Kidney (tissue), 14 donors: ENCODE measurements around the gene SUCLA2. TPM values are rescaled to one million over a fixed set of nuclear protein-coding genes. Genes with fewer than 3 reads are reported as not detected.

Experiments used
- DNase-seq, 5 donors: peaks; one replicate each; pipeline ENCODE4 v3.0.0-alpha.2; 2013 to 2020
- FAIRE-seq: peaks from 2 replicates; lab custom pipeline; 2012; peaks lifted over from hg19 to GRCh38; lab: Jason Lieb, UNC
- H3K27ac ChIP-seq, 2 donors: one replicate each; pipeline ENCODE4 v1.7.0; 2013; ENCODE audit warnings: low read depth in 2 of 2, low read length in 2 of 2, inconsistent platforms in 1 of 2
- H3K27me3 ChIP-seq: one replicate; pipeline ENCODE4 v1.7.1; 2013; ENCODE audit warnings: low read length, inconsistent platforms; ENCODE audit not compliant: control insufficient read depth, insufficient read depth
- H3K36me3 ChIP-seq, 3 donors: one replicate each; pipeline versions ENCODE4 v1.7.0 to v1.7.1; 2013; ENCODE audit warnings: low read length in 3 of 3, control low read depth in 1 of 3, inconsistent platforms in 1 of 3; ENCODE audit not compliant: insufficient read depth in 3 of 3, control insufficient read depth in 2 of 3
- H3K4me1 ChIP-seq, 3 donors: one replicate each; pipeline versions ENCODE4 v1.7.0 to v1.7.1; 2013; ENCODE audit warnings: low read length in 3 of 3, inconsistent platforms in 1 of 3, low read depth in 1 of 3; ENCODE audit not compliant: control insufficient read depth in 2 of 3, insufficient read depth in 2 of 3
- H3K4me3 ChIP-seq, 3 donors: one replicate each; pipeline versions ENCODE4 v1.7.0 to v1.8.1; 2013; ENCODE audit warnings: low read length in 3 of 3, control low read depth in 1 of 3, inconsistent platforms in 1 of 3
- H3K9ac ChIP-seq, 3 donors: one replicate each; pipeline versions ENCODE4 v1.7.0 to v1.7.1; 2013; ENCODE audit warnings: low read length in 3 of 3, control low read depth in 1 of 3, inconsistent platforms in 1 of 3
- H3K9me3 ChIP-seq, 3 donors: one replicate each; pipeline versions ENCODE4 v1.7.0 to v1.7.1; 2013; ENCODE audit warnings: low read length in 3 of 3, control low read depth in 1 of 3, inconsistent platforms in 1 of 3; ENCODE audit not compliant: control insufficient read depth in 2 of 3, insufficient read depth in 1 of 3
- CTCF ChIP-seq: IDR thresholded peaks from 3 replicates; pipeline ENCODE4 v1.5.1; 2012; ENCODE audit warnings: mild to moderate bottlenecking, moderate library complexity, borderline replicate concordance; ENCODE audit not compliant: insufficient read depth; ENCODE audit errors: extremely low read depth
- intact Hi-C: fragments of 100-400 bp; cut with DNase I; formaldehyde crosslinking; loops from one replicate; pipeline ENCODE4 v1.11.1; 2022
- polyA plus RNA-seq: library from polyadenylated mRNA; stranded (reverse); fragments of 350-450 nt; fragmentation: Illumina TruSeq; extraction: RNeasy Lipid Tissue Mini Kit (QIAGEN cat#74804); gene quantifications from one replicate; pipeline ENCODE4 v1.2.3, GENCODE V29; 2014; ENCODE audit warnings: low read depth, low replicate concordance; ENCODE audit not compliant: insufficient read depth
- total RNA-seq: library from RNA; stranded (reverse); fragmentation: NEBNext Ultra II Directional; extraction: Animal tissue kit (Norgen Biotek cat#: 25700); gene quantifications from one replicate; pipeline ENCODE4 v1.2.1, GENCODE V29; 2021
- donor health status: control.
- donor health status: control.
- donor health status: control.
- donor health status: control.
- donor health status: control.
- donor health status: DM: yes; HTN: yes; CAD: no.
- donor health status: Normal renal cell carcinoma (clear cell type).

The SUCLA2 gene
- total and polyA plus RNA-seq, 2 donors from 2014 or later = 50.7 to 70.4 TPM

GRCh38 chr13:47908197-47908902 lies 92.7 kb downstream of the SUCLA2 start:
- H3K27me3 ChIP-seq = no peaks in the 10 kb centered on the region
- no peak for TF ChIP-seq CTCF
- intact Hi-C loops = no loop called here
- no peak overlapping the region for H3K27ac ChIP-seq
- H3K36me3 ChIP-seq = no peaks in the 10 kb centered on the region
- H3K9ac ChIP-seq = no peak overlapping the region
- no peak for FAIRE-seq
- H3K4me3 ChIP-seq = no peak overlapping the region
- no peak for DNase-seq
- no peaks in the 10 kb centered on the region for H3K4me1 ChIP-seq
- H3K9me3 ChIP-seq = no peaks in the 10 kb centered on the region

- H3K27me3 ChIP-seq = no peaks in the 10 kb centered on the region
- no peaks in the 10 kb centered on the region for H3K9me3 ChIP-seq
- intact Hi-C loops = no loop called here
- H3K9ac ChIP-seq = no peak overlapping the region
- no peaks in the 10 kb centered on the region for H3K4me1 ChIP-seq
- TF ChIP-seq CTCF = no peak
- no peak overlapping the region for H3K27ac ChIP-seq
- FAIRE-seq = no peak
- H3K36me3 ChIP-seq = no peaks in the 10 kb centered on the region
- peak overlapping the region in 2 of 3 donors; percentile 19 to 75 for H3K4me3 ChIP-seq
- no peak for DNase-seq
Measured at GRCh38 chr13:47904891-47905290, 96.2 kb downstream of the SUCLA2 start.

GRCh38 chr13:47904241-47904640 lies 96.8 kb downstream of the SUCLA2 start:
- Histone ChIP-seq H3K27ac (peak overlapping the region in 1 of 2 donors; percentile 51), H3K9ac (peak overlapping the region in 2 of 3 donors; percentile 20 to 49), H3K4me3 (peak overlapping the region; percentile 3 to 75 (median 74)), H3K4me1 (no peaks in the 10 kb centered on the region), H3K27me3 (no peaks in the 10 kb centered on the region), H3K36me3 (no peaks in the 10 kb centered on the region), H3K9me3 (no peaks in the 10 kb centered on the region)
- FAIRE-seq = no peak
- DNase-seq = no peak
- TF ChIP-seq CTCF = no peak
- intact Hi-C loops = no loop called here
